ENCODE results near the gene ZCCHC4.

The ZCCHC4 gene

DNA sequence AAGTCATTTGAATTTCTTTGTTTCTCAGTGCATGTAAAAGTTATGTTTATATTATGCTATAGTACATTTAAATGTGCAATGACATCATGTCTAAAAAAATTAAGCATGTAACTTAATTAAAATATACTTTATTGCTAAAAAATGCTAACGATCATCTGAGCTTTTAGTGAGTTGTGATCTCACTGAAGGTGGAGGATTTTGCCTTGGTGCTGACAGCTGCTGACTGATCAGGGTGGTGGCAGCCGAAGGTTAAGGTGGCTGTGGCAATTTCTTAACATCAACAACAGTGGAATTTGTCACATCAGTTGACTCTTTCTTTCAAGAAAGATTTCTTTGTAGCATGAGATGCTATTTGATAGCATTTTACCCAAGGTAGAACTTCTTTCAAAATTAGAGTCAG lies 71.1 kb downstream of the ZCCHC4 start:
- H2BK12ac ChIP-seq (ENCODE audit: low read length in 2 of 2) = no peak overlapping the region
- no peak overlapping the region for H2BK15ac ChIP-seq (ENCODE audit: low read depth, poor library complexity, severe bottlenecking)
- H2AK5ac ChIP-seq (ENCODE audit: low read length, severe bottlenecking) = no peak overlapping the region
- no peak overlapping the region for H3K4ac ChIP-seq (ENCODE audit: low read depth in 1 of 2, low read length in 2 of 2)
- H4K8ac ChIP-seq (ENCODE audit: low read length) = no peak overlapping the region
- no peak overlapping the region for H2BK120ac ChIP-seq (ENCODE audit: low read depth, low read length)
- H3K23ac ChIP-seq (ENCODE audit: low read length in 2 of 2) = no peak overlapping the region
- peaks cover 22% of the 10 kb centered on the region for H3K79me1 ChIP-seq (replicated peaks; ENCODE audit: low read length, poor library complexity, severe bottlenecking)
- H3K36me3 ChIP-seq (ENCODE audit: control insufficient read depth in 1 of 2, insufficient read depth in 2 of 2, low read depth in 1 of 2, low read length in 2 of 2) = peaks cover 16 to 81% of the 10 kb centered on the region in 2 experiments
- H3K4me1 ChIP-seq (ENCODE audit: control insufficient read depth, insufficient read depth, low read depth, low read length) = no peaks in the 10 kb centered on the region
- H3K4me3 ChIP-seq (ENCODE audit: insufficient read depth in 1 of 2, low read depth in 1 of 2, low read length in 2 of 2) = no peak overlapping the region
- no peak overlapping the region for H2AFZ ChIP-seq (ENCODE audit: low read depth, low read length)
- H3K9me3 ChIP-seq (ENCODE audit: control insufficient read depth, low read length) = no peaks in the 10 kb centered on the region
- 67% methylated on average over 2 of the region's 2 CpGs for WGBS
- no peaks in the 10 kb centered on the region for H3K27me3 ChIP-seq (ENCODE audit: control insufficient read depth in 1 of 2, insufficient read depth in 1 of 2, low read length in 2 of 2)
- no peak overlapping the region for H3K27ac ChIP-seq (ENCODE audit: low read length, poor library complexity, severe bottlenecking)
- DNase-seq = no peak
- no peak overlapping the region for H3K14ac ChIP-seq (ENCODE audit: low read length in 2 of 2)
- no peak overlapping the region for H4K91ac ChIP-seq (ENCODE audit: low read length)
- no peak overlapping the region for H3K18ac ChIP-seq (ENCODE audit: low read depth in 1 of 2, low read length in 2 of 2)
- H2BK5ac ChIP-seq (ENCODE audit: low read depth, low read length, poor library complexity, severe bottlenecking) = no peak overlapping the region
- H3K9ac ChIP-seq (ENCODE audit: low read length) = no peak overlapping the region
- no peak overlapping the region for H3K4me2 ChIP-seq (ENCODE audit: low read length, poor library complexity, severe bottlenecking)

DNA sequence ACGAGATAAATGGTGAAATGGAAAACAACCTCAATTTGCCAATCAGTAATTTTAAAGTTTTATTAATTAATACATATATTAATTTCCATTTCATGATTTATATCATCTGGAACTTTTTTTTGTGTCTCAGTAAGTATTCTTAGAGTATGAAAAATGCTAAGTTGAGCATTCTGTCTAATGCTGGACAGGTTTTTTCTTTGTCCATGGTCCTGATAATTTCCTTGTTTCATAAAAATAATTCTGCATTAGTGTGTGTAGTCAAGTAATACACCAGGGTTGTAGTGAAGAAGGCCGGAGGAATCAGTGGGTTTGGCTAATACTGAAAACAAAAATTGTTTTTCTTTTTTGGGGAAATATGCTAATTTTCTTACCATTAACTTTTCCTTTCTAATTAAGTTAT lies 74.4 kb downstream of the ZCCHC4 start:
- DNase-seq = no peak
- no peak overlapping the region for H3K27ac ChIP-seq (ENCODE audit: low read length, poor library complexity, severe bottlenecking)
- no peak overlapping the region for H2AFZ ChIP-seq (ENCODE audit: low read depth, low read length)
- no peak overlapping the region for H3K14ac ChIP-seq (ENCODE audit: low read length in 2 of 2)
- H2BK12ac ChIP-seq (ENCODE audit: low read length in 2 of 2) = no peak overlapping the region
- no peak overlapping the region for H2BK120ac ChIP-seq (ENCODE audit: low read depth, low read length)
- no peak overlapping the region for H2BK5ac ChIP-seq (ENCODE audit: low read depth, low read length, poor library complexity, severe bottlenecking)
- H3K4ac ChIP-seq (ENCODE audit: low read depth in 1 of 2, low read length in 2 of 2) = no peak overlapping the region
- no peak overlapping the region for H3K4me2 ChIP-seq (ENCODE audit: low read length, poor library complexity, severe bottlenecking)
- H2AK5ac ChIP-seq (ENCODE audit: low read length, severe bottlenecking) = no peak overlapping the region
- no peak overlapping the region for H4K8ac ChIP-seq (ENCODE audit: low read length)
- no peak overlapping the region for H3K23ac ChIP-seq (ENCODE audit: low read length in 2 of 2)
- H3K4me1 ChIP-seq (ENCODE audit: control insufficient read depth, insufficient read depth, low read depth, low read length) = no peaks in the 10 kb centered on the region
- peaks cover 8% of the 10 kb centered on the region for H3K79me1 ChIP-seq (replicated peaks; ENCODE audit: low read length, poor library complexity, severe bottlenecking)
- H3K18ac ChIP-seq (ENCODE audit: low read depth in 1 of 2, low read length in 2 of 2) = no peak overlapping the region
- H3K27me3 ChIP-seq (ENCODE audit: control insufficient read depth in 1 of 2, insufficient read depth in 1 of 2, low read length in 2 of 2) = no peaks in the 10 kb centered on the region
- peaks cover 15 to 94% of the 10 kb centered on the region in 2 experiments for H3K36me3 ChIP-seq (ENCODE audit: control insufficient read depth in 1 of 2, insufficient read depth in 2 of 2, low read depth in 1 of 2, low read length in 2 of 2)
- H3K9ac ChIP-seq (ENCODE audit: low read length) = no peak overlapping the region
- no peak overlapping the region for H4K91ac ChIP-seq (ENCODE audit: low read length)
- no peak overlapping the region for H2BK15ac ChIP-seq (ENCODE audit: low read depth, poor library complexity, severe bottlenecking)
- WGBS = no CpG with 5 or more reads among the region's 2 CpGs
- no peak overlapping the region for H3K4me3 ChIP-seq (ENCODE audit: insufficient read depth in 1 of 2, low read depth in 1 of 2, low read length in 2 of 2)
- H3K9me3 ChIP-seq (ENCODE audit: control insufficient read depth, low read length) = no peaks in the 10 kb centered on the region

DNA sequence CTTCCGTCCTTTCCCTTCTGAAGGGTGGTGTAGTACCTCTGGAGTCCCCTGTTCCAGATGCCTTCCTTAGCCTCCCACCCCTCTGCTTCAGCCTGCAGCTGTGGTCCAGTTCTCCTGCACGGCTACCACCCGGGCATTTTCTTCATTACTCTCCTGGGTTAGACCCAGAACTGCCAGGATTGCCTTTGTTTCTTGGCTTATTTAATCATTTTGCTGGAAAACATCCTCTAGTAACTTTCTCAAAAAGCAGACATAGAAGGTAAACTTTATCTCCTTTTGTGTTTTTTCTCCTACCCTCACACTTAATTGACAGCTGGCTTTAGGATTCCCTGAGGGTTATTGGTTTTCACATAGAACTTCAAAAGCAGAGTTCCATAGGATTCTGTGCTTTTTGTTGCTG lies 84.7 kb downstream of the ZCCHC4 start:
- Histone ChIP-seq H3K4me2 (ENCODE audit: low read length, poor library complexity, severe bottlenecking) (no peak overlapping the region), H4K91ac (ENCODE audit: low read length) (no peak overlapping the region), H3K27ac (ENCODE audit: low read length, poor library complexity, severe bottlenecking) (no peak overlapping the region), H2BK15ac (ENCODE audit: low read depth, poor library complexity, severe bottlenecking) (no peak overlapping the region), H3K9ac (ENCODE audit: low read length) (no peak overlapping the region), H3K36me3 (ENCODE audit: control insufficient read depth in 1 of 2, insufficient read depth in 2 of 2, low read depth in 1 of 2, low read length in 2 of 2) (peaks cover 28 to 100% of the 10 kb centered on the region in 2 experiments), H3K79me1 (replicated peaks; ENCODE audit: low read length, poor library complexity, severe bottlenecking) (peaks cover 6% of the 10 kb centered on the region), H3K27me3 (ENCODE audit: control insufficient read depth in 1 of 2, insufficient read depth in 1 of 2, low read length in 2 of 2) (no peaks in the 10 kb centered on the region), H2BK120ac (ENCODE audit: low read depth, low read length) (no peak overlapping the region), H2AK5ac (ENCODE audit: low read length, severe bottlenecking) (no peak overlapping the region), H3K4me1 (ENCODE audit: control insufficient read depth, insufficient read depth, low read depth, low read length) (peaks cover 7% of the 10 kb centered on the region), H2BK12ac (ENCODE audit: low read length in 2 of 2) (no peak overlapping the region), H2BK5ac (ENCODE audit: low read depth, low read length, poor library complexity, severe bottlenecking) (no peak overlapping the region), H2AFZ (ENCODE audit: low read depth, low read length) (no peak overlapping the region), H3K4me3 (ENCODE audit: insufficient read depth in 1 of 2, low read depth in 1 of 2, low read length in 2 of 2) (no peak overlapping the region), H3K9me3 (ENCODE audit: control insufficient read depth, low read length) (peaks cover 17% of the 10 kb centered on the region), H3K23ac (ENCODE audit: low read length in 2 of 2) (no peak overlapping the region), H3K4ac (ENCODE audit: low read depth in 1 of 2, low read length in 2 of 2) (no peak overlapping the region), H3K18ac (ENCODE audit: low read depth in 1 of 2, low read length in 2 of 2) (no peak overlapping the region), H4K8ac (ENCODE audit: low read length) (no peak overlapping the region), H3K14ac (ENCODE audit: low read length in 2 of 2) (no peak overlapping the region)
- DNase-seq = no peak
- 97% methylated on average over 3 of the region's 3 CpGs for WGBS

DNA sequence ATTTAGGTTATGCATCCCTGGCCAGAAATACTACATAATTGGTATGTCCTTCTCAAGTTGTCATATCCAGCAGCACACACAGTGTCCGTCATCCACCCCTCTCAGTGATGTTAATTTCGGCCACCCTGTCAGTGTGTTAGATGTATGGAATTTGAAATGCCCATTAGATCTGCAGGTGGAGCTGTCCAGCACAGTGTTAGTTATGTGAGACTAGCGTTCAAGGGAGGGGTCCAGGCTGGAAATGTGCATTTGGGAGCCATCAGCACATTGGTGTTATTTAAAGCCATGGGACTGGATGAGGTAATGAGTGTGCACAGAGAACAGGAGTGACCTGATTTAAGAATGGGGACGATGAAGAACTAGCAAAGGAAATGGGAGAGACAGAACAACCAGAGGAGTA lies 86.9 kb downstream of the ZCCHC4 start:
- Histone ChIP-seq H3K4me2 (ENCODE audit: low read length, poor library complexity, severe bottlenecking) (no peak overlapping the region), H2BK12ac (ENCODE audit: low read length in 2 of 2) (no peak overlapping the region), H3K4ac (ENCODE audit: low read depth in 1 of 2, low read length in 2 of 2) (no peak overlapping the region), H4K91ac (ENCODE audit: low read length) (no peak overlapping the region), H3K79me1 (replicated peaks; ENCODE audit: low read length, poor library complexity, severe bottlenecking) (peaks cover 6% of the 10 kb centered on the region), H2BK15ac (ENCODE audit: low read depth, poor library complexity, severe bottlenecking) (no peak overlapping the region), H3K4me1 (ENCODE audit: control insufficient read depth, insufficient read depth, low read depth, low read length) (peaks cover 7% of the 10 kb centered on the region), H2AK5ac (ENCODE audit: low read length, severe bottlenecking) (no peak overlapping the region), H3K36me3 (ENCODE audit: control insufficient read depth in 1 of 2, insufficient read depth in 2 of 2, low read depth in 1 of 2, low read length in 2 of 2) (peaks cover 20 to 100% of the 10 kb centered on the region in 2 experiments), H2BK120ac (ENCODE audit: low read depth, low read length) (no peak overlapping the region), H3K9ac (ENCODE audit: low read length) (no peak overlapping the region), H3K27me3 (ENCODE audit: control insufficient read depth in 1 of 2, insufficient read depth in 1 of 2, low read length in 2 of 2) (no peaks in the 10 kb centered on the region), H3K18ac (ENCODE audit: low read depth in 1 of 2, low read length in 2 of 2) (no peak overlapping the region), H4K8ac (ENCODE audit: low read length) (no peak overlapping the region), H3K9me3 (ENCODE audit: control insufficient read depth, low read length) (peaks cover 17% of the 10 kb centered on the region), H3K4me3 (ENCODE audit: insufficient read depth in 1 of 2, low read depth in 1 of 2, low read length in 2 of 2) (no peak overlapping the region), H3K23ac (ENCODE audit: low read length in 2 of 2) (no peak overlapping the region), H2AFZ (ENCODE audit: low read depth, low read length) (no peak overlapping the region), H3K14ac (ENCODE audit: low read length in 2 of 2) (no peak overlapping the region), H3K27ac (ENCODE audit: low read length, poor library complexity, severe bottlenecking) (no peak overlapping the region), H2BK5ac (ENCODE audit: low read depth, low read length, poor library complexity, severe bottlenecking) (no peak overlapping the region)
- WGBS = 98% methylated on average over 4 of the region's 4 CpGs
- DNase-seq = no peak
